ENCODE results near the gene PKDCC.

- no peak for TF ChIP-seq ERF (CRISPR knock-in tag; IDR thresholded peaks at IDR 0.05)
- TF ChIP-seq SP4 (CRISPR knock-in tag; IDR thresholded peaks at IDR 0.05) = no peak
- no peak for TF ChIP-seq HHEX (CRISPR knock-in tag; IDR thresholded peaks at IDR 0.05)
- no peak for TF ChIP-seq MZF1 (CRISPR knock-in tag; IDR thresholded peaks at IDR 0.05; ENCODE audit: borderline replicate concordance)
- TF ChIP-seq CTCF (CRISPR knock-in tag; IDR thresholded peaks at IDR 0.05) = no peak
- TF ChIP-seq STAT5B (CRISPR knock-in tag; IDR thresholded peaks at IDR 0.05) = no peak
- no peak for TF ChIP-seq POLR2AphosphoS2 (IDR thresholded peaks at IDR 0.05; ENCODE audit: low read depth, low read length)
- TF ChIP-seq GABPA (IDR thresholded peaks at IDR 0.05; ENCODE audit: low read depth, low read length) = no peak
- no peak for TF ChIP-seq GABPA (CRISPR knock-in tag; IDR thresholded peaks at IDR 0.05; ENCODE audit: low read depth)
- TF ChIP-seq E2F1 (CRISPR knock-in tag; IDR thresholded peaks at IDR 0.05) = no peak
- no peak for TF ChIP-seq MAX (IDR thresholded peaks at IDR 0.05)
- no peak for TF ChIP-seq MXD4 (CRISPR knock-in tag; IDR thresholded peaks at IDR 0.05)
- TF ChIP-seq PRDM10 (CRISPR knock-in tag; IDR thresholded peaks at IDR 0.05; ENCODE audit: low read depth) = no peak
- no peak for TF ChIP-seq ZNF18 (CRISPR knock-in tag; IDR thresholded peaks at IDR 0.05; ENCODE audit: insufficient replicate concordance)
- TF ChIP-seq REST (IDR thresholded peaks at IDR 0.05; ENCODE audit: borderline replicate concordance in 1 of 2, low read depth in 1 of 2, low read length in 2 of 2) = no peak
These were observed 3.9 kb upstream of the PKDCC start for GRCh38 chr2:42043789-42044394.

All from HepG2 (cell line).